ENCODE results near the gene SMIM44.
"Not testable (repeated sequence)": the region's sequence is repeated elsewhere in the genome, so short reads cannot be mapped to it uniquely, and the experiment has no call there.

Gene SMIM44

GRCh38 chr19:3457528-3458228 is 25.6 kb downstream of the SMIM44 start:
- Histone ChIP-seq H3K27me3 (no peaks in the 10 kb centered on the region), H3K27ac (peak overlapping the region in 8 of 11 experiments; percentile 16 to 53 (median 38); a peak in 12 of 22 replicates), H3K9ac (peak overlapping the region; percentile 12 to 63 (median 39); a peak in 18 of 22 replicates), H3K9me3 (replicated peaks in 1 of 11) (no peaks in the 10 kb centered on the region), H3K4me3 (peak overlapping the region in 4 of 10 experiments; percentile 1 to 30 (median 19); a peak in 3 of 20 replicates), H3K4me2 (peak overlapping the region; percentile 70 to 90 (median 84)), H3K36me3 (peaks cover 64 to 93% (median 73%) of the 10 kb centered on the region in 11 experiments), H4K20me1 (peaks cover 64 to 97% (median 80%) of the 10 kb centered on the region in 11 experiments), H3K4me1 (peaks cover 37 to 53% (median 48%) of the 10 kb centered on the region in 10 experiments)
- TF ChIP-seq Cebpa-rat (IDR thresholded peaks at IDR 0.05): no peak

GRCh38 chr19:3456925-3457527 is 26.2 kb downstream of the SMIM44 start:
- peak overlapping the region; percentile 18 to 63 (median 39); a peak in 16 of 22 replicates for H3K9ac ChIP-seq
- TF ChIP-seq Cebpa-rat (IDR thresholded peaks at IDR 0.05): no peak
- peaks cover 64 to 97% (median 87%) of the 10 kb centered on the region in 11 experiments for H4K20me1 ChIP-seq
- peak overlapping the region in 7 of 11 experiments; percentile 20 to 53 (median 36); a peak in 9 of 22 replicates for H3K27ac ChIP-seq
- H3K27me3 ChIP-seq: no peaks in the 10 kb centered on the region
- no peaks in the 10 kb centered on the region for H3K9me3 ChIP-seq (replicated peaks in 1 of 11)
- peak overlapping the region in 2 of 10 experiments; percentile 1 to 30; a peak in 3 of 20 replicates for H3K4me3 ChIP-seq
- H3K36me3 ChIP-seq: peaks cover 64 to 93% (median 73%) of the 10 kb centered on the region in 11 experiments
- H3K4me2 ChIP-seq: peak overlapping the region; percentile 70 to 90 (median 84)
- H3K4me1 ChIP-seq: peaks cover 39 to 56% (median 48%) of the 10 kb centered on the region in 10 experiments

GRCh38 chr19:3455960-3456601 is 27.2 kb downstream of the SMIM44 start:
- H3K27ac ChIP-seq: no peak overlapping the region
- no peaks in the 10 kb centered on the region for H3K27me3 ChIP-seq
- no peak overlapping the region for H3K4me3 ChIP-seq
- H3K9ac ChIP-seq: peak overlapping the region in 7 of 11 experiments; percentile 1 to 41 (median 28); a peak in 6 of 22 replicates
- peaks cover 64 to 100% (median 92%) of the 10 kb centered on the region in 11 experiments for H4K20me1 ChIP-seq
- peaks cover 49 to 65% (median 56%) of the 10 kb centered on the region in 10 experiments for H3K4me1 ChIP-seq
- peaks cover 67 to 93% (median 75%) of the 10 kb centered on the region in 11 experiments for H3K36me3 ChIP-seq
- no peaks in the 10 kb centered on the region for H3K9me3 ChIP-seq (replicated peaks in 1 of 11)
- TF ChIP-seq Cebpa-rat (IDR thresholded peaks at IDR 0.05): no peak
- peak overlapping the region; percentile 35 to 90 (median 80); a peak in 21 of 22 replicates for H3K4me2 ChIP-seq

GRCh38 chr19:3455393-3455955 is 27.8 kb downstream of the SMIM44 start:
- H3K4me3 ChIP-seq: no peak overlapping the region
- peaks cover 64 to 100% (median 94%) of the 10 kb centered on the region in 11 experiments for H4K20me1 ChIP-seq
- no peaks in the 10 kb centered on the region for H3K27me3 ChIP-seq
- no peak for TF ChIP-seq Cebpa-rat (IDR thresholded peaks at IDR 0.05)
- H3K27ac ChIP-seq: no peak overlapping the region
- H3K36me3 ChIP-seq: peaks cover 63 to 90% (median 75%) of the 10 kb centered on the region in 11 experiments
- H3K9me3 ChIP-seq (replicated peaks in 1 of 11): no peaks in the 10 kb centered on the region
- H3K9ac ChIP-seq: peak overlapping the region in 4 of 11 experiments; percentile 1 to 38 (median 16); a peak in 1 of 22 replicates
- H3K4me2 ChIP-seq: peak overlapping the region in 9 of 11 experiments; percentile 35 to 90 (median 80); a peak in 18 of 22 replicates
- H3K4me1 ChIP-seq: peaks cover 55 to 71% (median 61%) of the 10 kb centered on the region in 10 experiments

- Histone ChIP-seq H3K4me3 (no peak overlapping the region), H3K27me3 (no peaks in the 10 kb centered on the region), H3K9ac (no peak overlapping the region), H3K27ac (no peak overlapping the region), H3K36me3 (peaks cover 60 to 90% (median 75%) of the 10 kb centered on the region in 11 experiments), H3K4me2 (no peak overlapping the region), H4K20me1 (peaks cover 59 to 100% (median 92%) of the 10 kb centered on the region in 11 experiments), H3K9me3 (replicated peaks in 1 of 11) (no peaks in the 10 kb centered on the region), H3K4me1 (peaks cover 61 to 75% (median 66%) of the 10 kb centered on the region in 10 experiments)
- TF ChIP-seq Cebpa-rat (IDR thresholded peaks at IDR 0.05): no peak
Measured at GRCh38 chr19:3454656-3455392, 28.4 kb downstream of the SMIM44 start.

- no peaks in the 10 kb centered on the region for H3K9me3 ChIP-seq (replicated peaks in 1 of 11)
- H3K9ac ChIP-seq: no peak overlapping the region
- H3K27me3 ChIP-seq: no peaks in the 10 kb centered on the region
- peaks cover 52 to 75% (median 63%) of the 10 kb centered on the region in 10 experiments for H3K4me1 ChIP-seq
- H3K36me3 ChIP-seq: peaks cover 67 to 90% (median 79%) of the 10 kb centered on the region in 11 experiments
- H3K4me2 ChIP-seq: no peak overlapping the region
- H3K27ac ChIP-seq: peak overlapping the region in 1 of 11 experiments; percentile 17; a peak in 1 of 22 replicates
- TF ChIP-seq Cebpa-rat (IDR thresholded peaks at IDR 0.05): no peak
- H4K20me1 ChIP-seq: peaks cover 51 to 100% (median 90%) of the 10 kb centered on the region in 11 experiments
- H3K4me3 ChIP-seq: no peak overlapping the region
Measured at GRCh38 chr19:3453840-3454239, 29.4 kb downstream of the SMIM44 start.

- H3K9me3 ChIP-seq (replicated peaks in 1 of 11); H3K4me3 ChIP-seq; H3K4me2 ChIP-seq; H3K27me3 ChIP-seq; H3K9ac ChIP-seq: not testable (repeated sequence)
- Histone ChIP-seq H3K4me1 (peaks cover 43 to 70% (median 55%) of the 10 kb centered on the region in 10 experiments), H4K20me1 (peaks cover 42 to 100% (median 90%) of the 10 kb centered on the region in 11 experiments), H3K27ac (peak overlapping the region in 2 of 11 experiments; percentile 20 to 84; a peak in 2 of 22 replicates), H3K36me3 (peaks cover 75 to 93% (median 86%) of the 10 kb centered on the region in 11 experiments)
Measured at GRCh38 chr19:3452942-3453214, 30.4 kb downstream of the SMIM44 start.
